Common myeloid progenitor, CD34-positive (primary cell): Measurements from ENCODE around the gene FBXL3.
A peak's percentile ranks its signal among the peaks of the same experiment; 100 is the strongest.

Experiments
- CTCF ChIA-PET: fragments of 350-600 bp; sonication (Branson Sonifier 250); formaldehyde crosslinking; loops from one replicate; lab custom pipeline; 2021; ENCODE audit warnings: antibody characterized with exemption; lab: Charles Lee
- POLR2A ChIA-PET: fragments of 350-600 bp; sonication (Branson Sonifier 250); formaldehyde crosslinking; loops from one replicate; lab custom pipeline; 2021; ENCODE audit warnings: antibody characterized with exemption; lab: Charles Lee
- DNase-seq, 3 donors: peaks; one replicate each; pipeline versions ENCODE4 v3.0.0 to v3.0.0-alpha.2; 2013
- H3K27ac ChIP-seq, 2 experiments: 1 replicate in 1 of 2; 2 replicates in 1 of 2; pipeline ENCODE4 v1.7.0; 2013; ENCODE audit warnings: inconsistent platforms in 2 of 2, low read length in 2 of 2, mild to moderate bottlenecking in 2 of 2, low read depth in 1 of 2, moderate library complexity in 1 of 2; ENCODE audit not compliant: severe bottlenecking in 2 of 2, insufficient read depth in 1 of 2, poor library complexity in 1 of 2
- H3K27me3 ChIP-seq, 5 experiments: replicated peaks in 2 of 5; 1 replicate in 3 of 5; 2 replicates in 2 of 5; pipeline versions ENCODE4 v1.6.1 to v1.7.0; 2013; ENCODE audit warnings: low read length in 4 of 5, mild to moderate bottlenecking in 2 of 5, moderate library complexity in 2 of 5, inconsistent platforms in 1 of 5; ENCODE audit not compliant: insufficient read depth in 5 of 5, control insufficient read depth in 4 of 5
- H3K36me3 ChIP-seq, 4 experiments: 1 replicate in 2 of 4; 2 replicates in 2 of 4; pipeline versions ENCODE4 v1.6.1 to v1.7.0; 2013; ENCODE audit warnings: low read length in 3 of 4, control low read depth in 1 of 4, mild to moderate bottlenecking in 1 of 4; ENCODE audit not compliant: control insufficient read depth in 4 of 4, insufficient read depth in 4 of 4
- H3K4me1 ChIP-seq, 4 experiments: 1 replicate in 3 of 4; 2 replicates in 1 of 4; pipeline versions ENCODE4 v1.6.1 to v1.7.1; 2013; ENCODE audit warnings: low read length in 3 of 4, mild to moderate bottlenecking in 3 of 4, control low read depth in 1 of 4, inconsistent platforms in 1 of 4, moderate library complexity in 1 of 4; ENCODE audit not compliant: control insufficient read depth in 4 of 4, insufficient read depth in 4 of 4; ENCODE audit errors: control extremely low read depth in 1 of 4
- H3K4me3 ChIP-seq, 7 experiments: 1 replicate in 4 of 7; 2 replicates in 3 of 7; pipeline versions ENCODE4 v1.5.1 to v1.7.0; 2013; ENCODE audit warnings: mild to moderate bottlenecking in 7 of 7, low read length in 6 of 7, moderate library complexity in 6 of 7, inconsistent platforms in 2 of 7, low read depth in 2 of 7, control low read depth in 1 of 7; ENCODE audit not compliant: insufficient read depth in 4 of 7, control insufficient read depth in 1 of 7; ENCODE audit errors: extremely low read depth in 1 of 7
- H3K9me3 ChIP-seq, 5 experiments: 1 replicate in 4 of 5; 2 replicates in 1 of 5; pipeline versions ENCODE4 v1.6.1 to v1.7.1; 2013; ENCODE audit warnings: low read length in 4 of 5, mild to moderate bottlenecking in 2 of 5, inconsistent platforms in 1 of 5, low read depth in 1 of 5, moderate library complexity in 1 of 5; ENCODE audit not compliant: control insufficient read depth in 4 of 5, insufficient read depth in 2 of 5; ENCODE audit errors: control extremely low read depth in 1 of 5
- WGBS: methylation state at CpG from one replicate; pipeline ENCODE4 v1.1.5; 2013; ENCODE audit not compliant: insufficient coverage; 5-methylcytosine and 5-hydroxymethylcytosine counted together

Gene FBXL3

GRCh38 chr13:77002590-77003190 lies 24.3 kb downstream of the FBXL3 start:
- peaks cover 11 to 51% (median 39%) of the 10 kb centered on the region in 4 experiments for H3K36me3 ChIP-seq
- H3K9me3 ChIP-seq = no peaks in the 10 kb centered on the region
- no peak overlapping the region for H3K27ac ChIP-seq
- no peaks in the 10 kb centered on the region for H3K27me3 ChIP-seq
- CTCF ChIA-PET = interaction anchor here (0.6 to 3.0 kb wide), 13 partner anchors 9 to 333 kb away, joined by 3 to 20 read pairs (median 5); partner anchors contain the start of gene CLN5
- no peak overlapping the region for H3K4me3 ChIP-seq
- WGBS = 78% methylated on average over 4 of the region's 7 CpGs
- DNase-seq = peak in 2 of 3 donors; percentile 45 to 48
- H3K4me1 ChIP-seq = peaks cover 3 to 26% (median 7%) of the 10 kb centered on the region in 4 experiments
- POLR2A ChIA-PET = interaction anchor here (0.9 kb wide), 1 partner anchor 11 kb away, joined by 3 read pairs; the partner anchor contains the start of gene CLN5

- CTCF ChIA-PET = interaction anchor here (0.8 to 3.0 kb wide), 9 partner anchors 9 to 333 kb away, joined by 3 to 20 read pairs (median 7); partner anchors contain the start of gene CLN5
- H3K4me3 ChIP-seq = no peak overlapping the region
- H3K27me3 ChIP-seq = no peaks in the 10 kb centered on the region
- H3K9me3 ChIP-seq = no peaks in the 10 kb centered on the region
- POLR2A ChIA-PET = interaction anchor here (0.9 kb wide), 1 partner anchor 10 kb away, joined by 3 read pairs; the partner anchor contains the start of gene CLN5
- peaks cover 5 to 49% (median 36%) of the 10 kb centered on the region in 4 experiments for H3K36me3 ChIP-seq
- no peak overlapping the region for H3K27ac ChIP-seq
- DNase-seq = no peak
- peaks cover 3 to 26% (median 7%) of the 10 kb centered on the region in 4 experiments for H3K4me1 ChIP-seq
- WGBS = 100% methylated on average over 2 of the region's 4 CpGs
Measured at GRCh38 chr13:77001963-77002587, 24.9 kb downstream of the FBXL3 start.

GRCh38 chr13:77001540-77001939 lies 25.4 kb downstream of the FBXL3 start:
- Histone ChIP-seq H3K27ac (no peak overlapping the region), H3K27me3 (no peaks in the 10 kb centered on the region), H3K4me3 (no peak overlapping the region), H3K36me3 (peaks cover 8 to 44% (median 36%) of the 10 kb centered on the region in 4 experiments), H3K9me3 (no peaks in the 10 kb centered on the region), H3K4me1 (peaks cover 3 to 26% (median 7%) of the 10 kb centered on the region in 4 experiments)
- 89% methylated on average over 3 of the region's 4 CpGs for WGBS
- ChIA-PET CTCF (interaction anchor here (0.8 to 3.0 kb wide), 9 partner anchors 9 to 332 kb away, joined by 3 to 20 read pairs (median 7); partner anchors contain the start of gene CLN5), POLR2A (interaction anchor here (0.9 kb wide), 1 partner anchor 10 kb away, joined by 3 read pairs; the partner anchor contains the start of gene CLN5)
- no peak for DNase-seq

GRCh38 chr13:77000475-77000874 lies 26.5 kb downstream of the FBXL3 start:
- DNase-seq = peak in 2 of 3 donors; percentile 27 to 47
- Histone ChIP-seq H3K27ac (no peak overlapping the region), H3K36me3 (peaks cover 15 to 52% (median 37%) of the 10 kb centered on the region in 4 experiments), H3K27me3 (no peaks in the 10 kb centered on the region), H3K4me3 (no peak overlapping the region), H3K4me1 (peaks cover 3 to 26% (median 7%) of the 10 kb centered on the region in 4 experiments), H3K9me3 (no peaks in the 10 kb centered on the region)
- CTCF ChIA-PET = interaction anchor here (0.8 to 2.7 kb wide), 7 partner anchors 8 to 331 kb away, joined by 3 to 10 read pairs (median 5); no protein-coding TSS in a partner anchor
- WGBS = 80% methylated on average over 1 of the region's 1 CpG
- POLR2A ChIA-PET = no interaction called here

- H3K9me3 ChIP-seq = no peaks in the 10 kb centered on the region
- peaks cover 0 to 25% (median 15%) of the 10 kb centered on the region in 4 experiments for H3K4me1 ChIP-seq
- H3K27me3 ChIP-seq = no peaks in the 10 kb centered on the region
- no peak overlapping the region for H3K27ac ChIP-seq
- ChIA-PET CTCF (interaction anchor here (0.6 to 2.8 kb wide), 5 partner anchors 8 to 288 kb away, joined by 3 to 20 read pairs (median 3); no protein-coding TSS in a partner anchor), POLR2A (no interaction called here)
- peaks cover 11 to 29% (median 20%) of the 10 kb centered on the region in 4 experiments for H3K36me3 ChIP-seq
- WGBS = 100% methylated on average over 2 of the region's 3 CpGs
- H3K4me3 ChIP-seq = no peak overlapping the region
- no peak for DNase-seq
Measured at GRCh38 chr13:76994281-76994680, 32.7 kb downstream of the FBXL3 start.

GRCh38 chr13:76993473-76993872 lies 33.5 kb downstream of the FBXL3 start:
- H3K27ac ChIP-seq = no peak overlapping the region
- no peaks in the 10 kb centered on the region for H3K27me3 ChIP-seq
- CTCF ChIA-PET = interaction anchor here (1.0 to 2.8 kb wide), 5 partner anchors 9 to 21 kb away, joined by 3 to 20 read pairs (median 4); no protein-coding TSS in a partner anchor
- H3K4me1 ChIP-seq = peaks cover 0 to 25% (median 13%) of the 10 kb centered on the region in 4 experiments
- peak overlapping the region in 2 of 7 experiments; percentile 91 to 99 for H3K4me3 ChIP-seq
- H3K9me3 ChIP-seq = no peaks in the 10 kb centered on the region
- no peak for DNase-seq
- peaks cover 6 to 21% (median 16%) of the 10 kb centered on the region in 4 experiments for H3K36me3 ChIP-seq
- POLR2A ChIA-PET = interaction anchor here (1.1 kb wide), 1 partner anchor 13 kb away, joined by 4 read pairs; no protein-coding TSS in a partner anchor
- WGBS = 100% methylated on average over 1 of the region's 5 CpGs
